IMR-90 (cell line): ENCODE data around the gene FOXD3. TPM values are rescaled to one million over a fixed set of nuclear protein-coding genes. Genes with fewer than 3 reads are reported as not detected.
A peak's percentile ranks its signal among the peaks of the same experiment; 100 is the strongest.

Source experiments
- ATAC-seq: fragments of 200-7000 bp; cut with Tn5 transposase; 2 replicates; pipeline ENCODE4 v1.9.1; 2020; ENCODE audit warnings: low read depth, mild to moderate bottlenecking, moderate library complexity
- BruUV-seq: library from RNA; stranded (reverse); fragments of 400-500 nt; replicated peaks from 2 replicates; lab custom pipeline; 2021; lab: Mats Ljungman, UMichigan
- CTCF ChIA-PET: fragments of 300-600 bp; formaldehyde crosslinking; extraction: SDS; loops from one replicate; lab custom pipeline; 2021; ENCODE audit warnings: antibody characterized with exemption; lab: Yijun Ruan, JAX
- POLR2A ChIA-PET: fragments of 300-600 bp; sonication (Branson Sonifier 250); formaldehyde crosslinking; loops from one replicate; lab custom pipeline; 2022; ENCODE audit warnings: antibody characterized with exemption; ENCODE audit not compliant: unreplicated experiment; lab: Charles Lee
- DNase-seq: peaks from one replicate; pipeline ENCODE4 v3.0.0; 2013
- H2AFZ ChIP-seq: replicated peaks from 2 replicates; pipeline ENCODE3; 2013; ENCODE audit warnings: low read length, mild to moderate bottlenecking; ENCODE audit not compliant: poor library complexity
- H2AK5ac ChIP-seq: 2 replicates; pipeline ENCODE4 v1.6.1; 2013; ENCODE audit warnings: low read depth, low read length, inconsistent platforms
- H2AK9ac ChIP-seq: replicated peaks from 2 replicates; pipeline ENCODE3; 2013; ENCODE audit warnings: mild to moderate bottlenecking, low read depth, low read length, moderate library complexity; ENCODE audit not compliant: poor library complexity
- H2BK120ac ChIP-seq: 2 replicates; pipeline ENCODE4 v1.6.1; 2013; ENCODE audit warnings: low read depth, low read length, inconsistent platforms
- H2BK15ac ChIP-seq: 3 replicates; pipeline ENCODE4 v1.6.1; 2013; ENCODE audit warnings: low read depth, low read length, inconsistent platforms
- H2BK20ac ChIP-seq: 2 replicates; pipeline ENCODE4 v1.6.1; 2013; ENCODE audit warnings: low read depth, mild to moderate bottlenecking, inconsistent platforms, low read length, moderate library complexity
- H2BK5ac ChIP-seq: 2 replicates; pipeline ENCODE4 v1.6.1; 2013; ENCODE audit warnings: mild to moderate bottlenecking, low read depth, low read length, inconsistent platforms; ENCODE audit not compliant: poor library complexity, severe bottlenecking
- H3K14ac ChIP-seq: replicated peaks from 2 replicates; pipeline ENCODE4 v1.6.1; 2013; ENCODE audit warnings: low read depth, low read length, inconsistent platforms
- H3K18ac ChIP-seq: 2 replicates; pipeline ENCODE4 v1.6.1; 2013; ENCODE audit warnings: low read depth, low read length, control low read depth
- H3K23ac ChIP-seq: 2 replicates; pipeline ENCODE4 v1.6.1; 2013; ENCODE audit warnings: low read depth, low read length, inconsistent platforms
- H3K27ac ChIP-seq: 2 replicates; pipeline ENCODE4 v1.5.1; 2013; ENCODE audit warnings: mild to moderate bottlenecking, control low read depth, low read length; ENCODE audit not compliant: insufficient read depth
- H3K27me3 ChIP-seq: 2 replicates; pipeline ENCODE4 v1.6.1; 2013; ENCODE audit warnings: low read length; ENCODE audit not compliant: control insufficient read depth, insufficient read depth
- H3K36me3 ChIP-seq: 2 replicates; pipeline ENCODE4 v1.6.1; 2013; ENCODE audit warnings: low read length, mixed read lengths; ENCODE audit not compliant: control insufficient read depth, insufficient read depth
- H3K4ac ChIP-seq: 2 replicates; pipeline ENCODE4 v1.6.1; 2013; ENCODE audit warnings: low read depth, low read length, inconsistent platforms
- H3K4me1 ChIP-seq: 2 replicates; pipeline ENCODE4 v1.6.1; 2013; ENCODE audit warnings: low read length, mixed read lengths; ENCODE audit not compliant: control insufficient read depth, insufficient read depth
- H3K4me2 ChIP-seq: 2 replicates; pipeline ENCODE4 v1.6.1; 2013; ENCODE audit warnings: low read depth, mild to moderate bottlenecking, control low read depth, low read length, moderate library complexity
- H3K4me3 ChIP-seq: 2 replicates; pipeline ENCODE4 v1.5.1; 2013; ENCODE audit warnings: low read depth, mild to moderate bottlenecking, control low read depth, low read length, moderate library complexity; ENCODE audit not compliant: insufficient read depth
- H3K56ac ChIP-seq: 2 replicates; pipeline ENCODE4 v1.6.1; 2013; ENCODE audit warnings: low read length, inconsistent platforms; ENCODE audit not compliant: insufficient read depth; ENCODE audit errors: extremely low read depth
- H3K79me1 ChIP-seq, 2 experiments: 2 replicates each; pipeline ENCODE4 v1.6.1; 2013; ENCODE audit warnings: low read length in 2 of 2, inconsistent platforms in 1 of 2, low read depth in 1 of 2
- H3K9ac ChIP-seq: 2 replicates; pipeline ENCODE4 v1.6.1; 2013; ENCODE audit warnings: low read depth, low read length, control low read depth
- H3K9me1 ChIP-seq: 2 replicates; pipeline ENCODE4 v1.6.1; 2013; ENCODE audit warnings: low read length, inconsistent platforms; ENCODE audit not compliant: insufficient read depth
- H3K9me3 ChIP-seq: 2 replicates; pipeline ENCODE4 v1.6.1; 2013; ENCODE audit warnings: low read length; ENCODE audit not compliant: control insufficient read depth, insufficient read depth
- H4K20me1 ChIP-seq: 2 replicates; pipeline ENCODE4 v1.6.1; 2013; ENCODE audit warnings: low read length, inconsistent platforms; ENCODE audit not compliant: insufficient read depth
- H4K5ac ChIP-seq: 2 replicates; pipeline ENCODE4 v1.6.1; 2013; ENCODE audit warnings: mild to moderate bottlenecking, low read depth, low read length, control low read depth
- H4K8ac ChIP-seq, 2 experiments: 2 replicates each; pipeline ENCODE4 v1.6.1; 2013; ENCODE audit warnings: low read depth in 2 of 2, low read length in 2 of 2, control low read depth in 1 of 2, inconsistent platforms in 1 of 2
- H4K91ac ChIP-seq: 2 replicates; pipeline ENCODE4 v1.6.1; 2013; ENCODE audit warnings: low read depth, low read length, inconsistent platforms; ENCODE audit not compliant: insufficient read depth
- BHLHE40 ChIP-seq: fragments of 150-350 bp; IDR thresholded peaks from 2 replicates; pipeline ENCODE4 v1.6.1; 2016; ENCODE audit warnings: mild to moderate bottlenecking, low read depth, low read length
- CEBPB ChIP-seq: IDR thresholded peaks from 2 replicates; pipeline ENCODE4 v1.6.1; 2012; ENCODE audit warnings: low read depth, low read length, improper control_type of control experiment
- CHD1 ChIP-seq: IDR thresholded peaks from 2 replicates; pipeline ENCODE4 v1.6.1; 2012; ENCODE audit warnings: low read depth, low read length, improper control_type of control experiment
- FOS ChIP-seq: fragments of 150-350 bp; IDR thresholded peaks from 2 replicates; pipeline ENCODE4 v1.6.1; 2016; ENCODE audit warnings: low read depth, low read length
- MAFK ChIP-seq: IDR thresholded peaks from 2 replicates; pipeline ENCODE4 v1.6.1; 2012; ENCODE audit warnings: low read depth, low read length, improper control_type of control experiment
- MAZ ChIP-seq: IDR thresholded peaks from 2 replicates; pipeline ENCODE4 v1.6.1; 2012; ENCODE audit warnings: low read depth, mild to moderate bottlenecking, low read length, improper control_type of control experiment, moderate library complexity, borderline replicate concordance
- MXI1 ChIP-seq: IDR thresholded peaks from 2 replicates; pipeline ENCODE4 v1.6.1; 2012; ENCODE audit warnings: low read depth, mild to moderate bottlenecking, low read length, moderate library complexity, borderline replicate concordance
- NFE2L2 ChIP-seq: fragments of 150-350 bp; IDR thresholded peaks from 2 replicates; pipeline ENCODE4 v1.6.1; 2016; ENCODE audit warnings: low read depth, mild to moderate bottlenecking, low read length
- POLR2A ChIP-seq: IDR thresholded peaks from 2 replicates; pipeline ENCODE4 v1.6.1; 2012; ENCODE audit warnings: mild to moderate bottlenecking, low read depth, low read length
- RAD21 ChIP-seq: IDR thresholded peaks from 2 replicates; pipeline ENCODE4 v1.6.1; 2012; ENCODE audit warnings: low read length, improper control_type of control experiment
- RCOR1 ChIP-seq: IDR thresholded peaks from 2 replicates; pipeline ENCODE4 v1.6.1; 2012; ENCODE audit warnings: mild to moderate bottlenecking, low read length, improper control_type of control experiment; ENCODE audit not compliant: insufficient replicate concordance
- SMC3 ChIP-seq: fragments of 150-350 bp; IDR thresholded peaks from 2 replicates; pipeline ENCODE4 v1.6.1; 2016; ENCODE audit warnings: low read depth, mild to moderate bottlenecking, antibody characterized with exemption, low read length, moderate library complexity
- USF2 ChIP-seq: fragments of 150-350 bp; IDR thresholded peaks from 2 replicates; pipeline ENCODE4 v1.6.1; 2017; ENCODE audit warnings: mild to moderate bottlenecking, antibody characterized with exemption, low read length, low read depth
- WGBS, 2 experiments: methylation state at CpG; one replicate each; pipeline versions ENCODE4 v1.1.5 to v1.1.7; 2013; ENCODE audit warnings: missing lambda C conversion rate in 2 of 2; ENCODE audit not compliant: insufficient read length in 1 of 2; ENCODE audit errors: extremely low coverage in 2 of 2; 5-methylcytosine and 5-hydroxymethylcytosine counted together
- dilution Hi-C: fragments of 300-500 bp; cut with HindIII; formaldehyde crosslinking; loops from one replicate; pipeline ENCODE4 v1.14.3; 2018; ENCODE audit warnings: low sequenced_read_pairs; ENCODE audit not compliant: unreplicated experiment
- in situ Hi-C: fragments of 300-500 bp; cut with MboI; formaldehyde crosslinking; loops from 3 replicates; pipeline ENCODE4 v1.14.3; 2019; ENCODE audit warnings: low sequenced_read_pairs, inconsistent platforms, mixed read lengths
- intact Hi-C: fragments of 100-400 bp; cut with micrococcal nuclease; formaldehyde crosslinking; loops from 2 replicates; pipeline ENCODE4 v1.10.0; 2022
- polyA plus RNA-seq, 3 experiments: library from polyadenylated mRNA; depleted of rRNA; stranded (reverse); fragments of >200 nt; gene quantifications; 2 replicates each; pipeline ENCODE4 v1.2.3, GENCODE V29; 2012; ENCODE audit warnings: low replicate concordance in 1 of 3
- total RNA-seq: library from RNA; depleted of rRNA; stranded (reverse); fragments of >200 nt; gene quantifications from 2 replicates; pipeline ENCODE4 v1.2.3, GENCODE V29; 2012
- TF ChIP-seq, protein P1 (sequence below): conservative IDR thresholded peaks from 2 replicates; pipeline ENCODE4 v1.5.1; 2012; ENCODE audit warnings: mild to moderate bottlenecking, low read depth, low read length, improper control_type of control experiment

The FOXD3 gene
- total and polyA plus RNA-seq, 2 of the 4 experiments (the other 2 are of a cell fraction), result not detected

- no peak for TF ChIP-seq MAFK
- no peak for TF ChIP-seq USF2
- TF ChIP-seq, protein P1, sequence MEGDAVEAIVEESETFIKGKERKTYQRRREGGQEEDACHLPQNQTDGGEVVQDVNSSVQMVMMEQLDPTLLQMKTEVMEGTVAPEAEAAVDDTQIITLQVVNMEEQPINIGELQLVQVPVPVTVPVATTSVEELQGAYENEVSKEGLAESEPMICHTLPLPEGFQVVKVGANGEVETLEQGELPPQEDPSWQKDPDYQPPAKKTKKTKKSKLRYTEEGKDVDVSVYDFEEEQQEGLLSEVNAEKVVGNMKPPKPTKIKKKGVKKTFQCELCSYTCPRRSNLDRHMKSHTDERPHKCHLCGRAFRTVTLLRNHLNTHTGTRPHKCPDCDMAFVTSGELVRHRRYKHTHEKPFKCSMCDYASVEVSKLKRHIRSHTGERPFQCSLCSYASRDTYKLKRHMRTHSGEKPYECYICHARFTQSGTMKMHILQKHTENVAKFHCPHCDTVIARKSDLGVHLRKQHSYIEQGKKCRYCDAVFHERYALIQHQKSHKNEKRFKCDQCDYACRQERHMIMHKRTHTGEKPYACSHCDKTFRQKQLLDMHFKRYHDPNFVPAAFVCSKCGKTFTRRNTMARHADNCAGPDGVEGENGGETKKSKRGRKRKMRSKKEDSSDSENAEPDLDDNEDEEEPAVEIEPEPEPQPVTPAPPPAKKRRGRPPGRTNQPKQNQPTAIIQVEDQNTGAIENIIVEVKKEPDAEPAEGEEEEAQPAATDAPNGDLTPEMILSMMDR, result no peak
- TF ChIP-seq NFE2L2, result no peak
- TF ChIP-seq BHLHE40, result no peak
- no peak for TF ChIP-seq MXI1
- TF ChIP-seq CEBPB, result no peak
- TF ChIP-seq RAD21, result no peak
- TF ChIP-seq FOS, result no peak
- TF ChIP-seq CHD1, result no peak
- no peak for TF ChIP-seq SMC3
- TF ChIP-seq POLR2A, result no peak
- TF ChIP-seq RCOR1, result no peak
- TF ChIP-seq MAZ, result no peak
- no peak overlapping the region for H2BK5ac ChIP-seq
- H2AK5ac ChIP-seq, result 0 out of 2 replicates have a peak overlapping the region, but pooled peaks have one; percentile 26
- peak overlapping the region; percentile 49 for H2AK9ac ChIP-seq
- POLR2A ChIA-PET, result no interaction called here
- no peak for DNase-seq
- H3K9me1 ChIP-seq, result peaks cover 5% of the 10 kb centered on the region; the same call in 1 of the 2 replicates
- H2BK120ac ChIP-seq, result peak overlapping the region; percentile 68
- no peaks in the 10 kb centered on the region for H3K36me3 ChIP-seq
- no peak overlapping the region for H2BK20ac ChIP-seq
- WGBS, 2 experiments, result 100% methylated on average over 3 of the region's 7 CpGs; no CpG with 5 or more reads in 1 of the 2 experiments
- peak overlapping the region; percentile 46; the same call in 1 of the 2 replicates for H4K91ac ChIP-seq
- H2BK15ac ChIP-seq, result no peak overlapping the region; the same call in 2 of the 3 replicates
- dilution Hi-C loops (no loop called here), intact Hi-C loops (loop anchor here (5.0 kb wide), 1 partner anchor 40 kb away; no protein-coding TSS in a partner anchor), in situ Hi-C loops (no loop called here)
- no peak overlapping the region for H3K27ac ChIP-seq
- peak overlapping the region; percentile 64 for H3K4ac ChIP-seq
- H3K23ac ChIP-seq, result no peak overlapping the region; the same call in 1 of the 2 replicates
- H4K8ac ChIP-seq, result peak overlapping the region; percentile 86 to 88
- no peaks in the 10 kb centered on the region for H3K9me3 ChIP-seq
- H3K4me2 ChIP-seq, result peak overlapping the region; percentile 58
- H3K4me3 ChIP-seq, result peak overlapping the region; percentile 38
- no peak for ATAC-seq
- peaks cover 0 to 14% of the 10 kb centered on the region in 2 experiments; a peak in 2 of 4 replicates for H3K79me1 ChIP-seq
- no peaks in the 10 kb centered on the region for H3K4me1 ChIP-seq
- H4K20me1 ChIP-seq, result no peaks in the 10 kb centered on the region
- CTCF ChIA-PET, result no interaction called here
- peak overlapping the region; percentile 10 for H4K5ac ChIP-seq
- H3K27me3 ChIP-seq, result peaks cover 3% of the 10 kb centered on the region
- H3K9ac ChIP-seq, result peak overlapping the region; percentile 6
- H3K18ac ChIP-seq, result no peak overlapping the region
- peak overlapping the region; percentile 100 for H2AFZ ChIP-seq
- no TSS peak for BruUV-seq
- no peak overlapping the region for H3K56ac ChIP-seq
- no peak overlapping the region; the same call in 1 of the 2 replicates for H3K14ac ChIP-seq
Observed at GRCh38 chr1:63366908-63367214, 44.5 kb downstream of the FOXD3 start.
